ENCODE measurements around the gene SPACA7. TPM values are rescaled to one million over a fixed set of nuclear protein-coding genes. Genes with fewer than 3 reads are reported as not detected.
"Not testable (repeated sequence)": the region's sequence is repeated elsewhere in the genome, so short reads cannot be mapped to it uniquely, and the experiment has no call there.

Gene SPACA7
- total RNA-seq, 3 donors from 2014 or later = not detected

GRCh38 chr13:112397108-112397507, 21.0 kb downstream of the SPACA7 start:
- no peaks in the 10 kb centered on the region for H3K36me3 ChIP-seq (ENCODE audit: low read depth)
- H3K4me3 ChIP-seq = no peak overlapping the region
- no peaks in the 10 kb centered on the region for H3K4me1 ChIP-seq (ENCODE audit: low read depth)
- DNase-seq (no peak), ATAC-seq (no peak)
- no peak for TF ChIP-seq CTCF (IDR thresholded peaks at IDR 0.05)
- H3K9me3 ChIP-seq = no peaks in the 10 kb centered on the region
- intact Hi-C loops (cut with DNase I, micrococcal nuclease) = no loop called here

DNA sequence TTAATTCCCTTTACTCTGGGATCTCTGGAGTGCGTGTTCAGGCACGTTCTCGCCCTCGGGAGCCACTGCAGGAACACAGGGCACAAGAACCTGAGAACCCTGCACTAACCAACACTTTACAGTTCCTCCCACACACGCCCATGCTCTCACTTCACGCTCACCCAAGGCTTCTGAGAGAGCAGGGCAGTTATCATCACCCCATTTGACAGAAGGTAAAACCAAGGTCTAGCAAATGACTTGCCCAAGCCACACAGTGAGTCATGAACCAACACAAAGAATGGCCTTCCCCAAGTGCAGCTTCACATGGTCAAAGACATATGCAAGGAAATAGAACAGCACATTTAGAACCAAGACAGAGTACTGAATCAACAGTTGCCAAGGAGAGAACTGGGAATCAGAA, 22.2 kb downstream of the SPACA7 start:
- intact Hi-C loops (cut with DNase I, micrococcal nuclease); H3K36me3 ChIP-seq (ENCODE audit: low read depth); ATAC-seq; H3K9me3 ChIP-seq; H3K4me1 ChIP-seq (ENCODE audit: low read depth); DNase-seq; H3K4me3 ChIP-seq: not testable (repeated sequence)

DNA sequence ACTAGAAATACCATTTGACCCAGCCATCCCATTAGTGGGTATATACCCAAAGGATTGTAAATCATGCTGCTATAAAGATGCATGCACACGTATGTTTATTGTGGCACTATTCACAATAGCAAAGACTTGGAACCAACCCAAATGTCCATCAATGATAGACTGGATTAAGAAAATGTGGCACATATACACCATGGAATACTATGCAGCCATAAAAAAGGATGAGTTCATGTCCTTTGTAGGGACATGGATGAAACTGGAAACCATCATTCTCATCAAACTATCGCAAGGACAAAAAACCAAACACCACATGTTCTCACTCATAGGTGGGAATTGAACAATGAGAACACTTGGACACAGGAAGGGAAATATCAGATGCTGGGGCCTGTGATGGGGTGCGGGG, 33.7 kb downstream of the SPACA7 start:
- H3K9me3 ChIP-seq; ATAC-seq; H3K4me3 ChIP-seq; DNase-seq; intact Hi-C loops (cut with DNase I, micrococcal nuclease); H3K36me3 ChIP-seq (ENCODE audit: low read depth); H3K4me1 ChIP-seq (ENCODE audit: low read depth): not testable (repeated sequence)

DNA sequence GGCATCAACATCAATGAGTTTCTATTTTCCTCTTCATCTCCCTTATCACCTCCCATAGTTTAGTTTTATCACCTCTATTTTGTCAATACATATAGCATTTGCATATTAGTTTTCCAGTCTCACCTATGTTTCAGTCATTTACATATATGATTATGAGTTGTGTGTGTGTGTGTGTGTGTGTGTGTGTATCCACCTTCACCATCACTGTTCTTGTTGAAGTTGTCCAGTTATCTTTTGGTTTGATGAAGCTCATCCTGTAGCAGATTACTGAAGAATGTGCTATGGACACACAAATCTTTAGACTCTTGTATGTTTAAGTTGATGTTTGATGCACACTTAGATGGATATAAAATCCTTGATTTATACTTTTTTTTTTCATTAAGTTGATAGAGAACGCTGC, 40.5 kb downstream of the SPACA7 start:
- Histone ChIP-seq H3K36me3 (ENCODE audit: low read depth) (no peaks in the 10 kb centered on the region), H3K9me3 (peaks cover 48% of the 10 kb centered on the region), H3K4me3 (no peak overlapping the region), H3K4me1 (ENCODE audit: low read depth) (no peaks in the 10 kb centered on the region)
- intact Hi-C loops (cut with DNase I, micrococcal nuclease) = no loop called here
- ATAC-seq (no peak), DNase-seq (no peak)
- no peak for TF ChIP-seq CTCF (IDR thresholded peaks at IDR 0.05)

- no peaks in the 10 kb centered on the region for H3K36me3 ChIP-seq (ENCODE audit: low read depth)
- no peak overlapping the region for H3K4me3 ChIP-seq
- DNase-seq (no peak), ATAC-seq (no peak)
- peaks cover 48% of the 10 kb centered on the region for H3K9me3 ChIP-seq
- H3K4me1 ChIP-seq (ENCODE audit: low read depth) = no peaks in the 10 kb centered on the region
- intact Hi-C loops (cut with DNase I, micrococcal nuclease) = no loop called here
- TF ChIP-seq CTCF (IDR thresholded peaks at IDR 0.05) = no peak
These were observed 40.9 kb downstream of the SPACA7 start for GRCh38 chr13:112417079-112417478.

GRCh38 chr13:112424098-112424497, 47.9 kb downstream of the SPACA7 start:
- Histone ChIP-seq H3K4me1 (ENCODE audit: low read depth) (no peaks in the 10 kb centered on the region), H3K9me3 (peaks cover 35% of the 10 kb centered on the region), H3K4me3 (no peak overlapping the region), H3K36me3 (ENCODE audit: low read depth) (no peaks in the 10 kb centered on the region)
- TF ChIP-seq CTCF (IDR thresholded peaks at IDR 0.05) = no peak
- intact Hi-C loops (cut with DNase I, micrococcal nuclease) = no loop called here
- DNase-seq = no peak
- ATAC-seq = no peak

DNA sequence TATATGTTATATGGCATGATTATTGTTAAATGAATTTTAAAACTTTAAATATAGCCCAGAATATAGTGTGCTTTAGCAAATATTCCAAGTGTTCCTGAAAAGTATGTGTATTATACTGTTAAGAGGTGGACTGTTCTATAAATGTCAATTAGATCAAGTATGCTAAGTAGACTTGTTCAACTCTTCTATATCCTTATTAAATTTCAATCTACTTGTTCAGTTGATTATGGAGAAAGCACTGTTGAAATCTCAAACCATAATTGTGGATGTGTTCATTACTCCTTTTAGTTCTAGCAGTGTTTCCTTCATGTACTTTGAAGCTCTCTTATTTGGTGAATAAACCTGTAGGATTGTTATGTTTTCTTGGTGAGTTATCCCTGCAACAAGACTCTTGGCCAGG, 52.5 kb downstream of the SPACA7 start:
- no peak for TF ChIP-seq CTCF (IDR thresholded peaks at IDR 0.05)
- Histone ChIP-seq H3K9me3 (peaks cover 15% of the 10 kb centered on the region), H3K36me3 (ENCODE audit: low read depth) (no peaks in the 10 kb centered on the region), H3K4me3 (no peak overlapping the region), H3K4me1 (ENCODE audit: low read depth) (no peaks in the 10 kb centered on the region)
- intact Hi-C loops (cut with DNase I, micrococcal nuclease) = no loop called here
- DNase-seq (no peak), ATAC-seq (no peak)

All from mucosa of descending colon (tissue), 3 donors.